GM21423 (cell line): ENCODE measurements around the gene PLD2.
"Not testable (repeated sequence)": the region's sequence is repeated elsewhere in the genome, so short reads cannot be mapped to it uniquely, and the experiment has no call there.

Source experiments
- ATAC-seq: cut with Tn5 transposase; IDR thresholded peaks from one replicate; pipeline ENCODE4 v1.9.1; 2021; ENCODE audit warnings: mild to moderate bottlenecking, moderate library complexity; ENCODE audit not compliant: unreplicated experiment

Gene PLD2

GRCh38 chr17:4856271-4856936 lies 49.5 kb downstream of the PLD2 start:
- ATAC-seq, result no peak

GRCh38 chr17:4856937-4857314 lies 50.0 kb downstream of the PLD2 start:
- no peak for ATAC-seq

- not testable (repeated sequence) for ATAC-seq
These were observed 50.4 kb downstream of the PLD2 start for GRCh38 chr17:4857347-4857746.

- no peak for ATAC-seq
These were observed 51.3 kb downstream of the PLD2 start for GRCh38 chr17:4858068-4858881.

GRCh38 chr17:4858882-4859260 lies 51.9 kb downstream of the PLD2 start:
- no peak for ATAC-seq

GRCh38 chr17:4859816-4860625 lies 53.1 kb downstream of the PLD2 start:
- ATAC-seq, result no peak

- ATAC-seq, result no peak
These were observed 53.7 kb downstream of the PLD2 start for GRCh38 chr17:4860651-4861050.

GRCh38 chr17:4861052-4861451 lies 54.1 kb downstream of the PLD2 start:
- ATAC-seq, result no peak

- no peak for ATAC-seq
These were observed 55.8 kb downstream of the PLD2 start for GRCh38 chr17:4862720-4863119.

- ATAC-seq, result no peak
These were observed 56.4 kb downstream of the PLD2 start for GRCh38 chr17:4863321-4863720.

GRCh38 chr17:4867535-4867934 lies 60.6 kb downstream of the PLD2 start:
- not testable (repeated sequence) for ATAC-seq

- not testable (repeated sequence) for ATAC-seq
These were observed 62.4 kb downstream of the PLD2 start for GRCh38 chr17:4869058-4869998.

GRCh38 chr17:4870855-4871254 lies 63.9 kb downstream of the PLD2 start:
- ATAC-seq, result no peak

- ATAC-seq, result no peak
These were observed 65.8 kb downstream of the PLD2 start for GRCh38 chr17:4872786-4873185.
